H1 (cell line): ENCODE results near the gene GLIPR2. TPM values are rescaled to one million over a fixed set of nuclear protein-coding genes. Genes with fewer than 3 reads are reported as not detected.

Source experiments
- CTCF ChIA-PET: fragments of 300-600 bp; sonication (Branson Sonifier 250); formaldehyde crosslinking; loops from one replicate; lab custom pipeline; 2021; ENCODE audit not compliant: partially characterized antibody; lab: Charles Lee
- POLR2A ChIA-PET: fragments of 300-600 bp; sonication (Branson Sonifier 250); formaldehyde crosslinking; loops from one replicate; lab custom pipeline; 2021; ENCODE audit warnings: inconsistent platforms; ENCODE audit not compliant: partially characterized antibody; lab: Charles Lee
- DNase-seq, 2 experiments: peaks; one replicate each; pipeline versions ENCODE4 v3.0.0 to v3.0.0-alpha.2; 2010 to 2022; ENCODE audit warnings: low spot score in 2 of 2, low read depth in 1 of 2, mixed read lengths in 1 of 2
- FAIRE-seq: peaks from 2 replicates; lab custom pipeline; 2011; peaks lifted over from hg19 to GRCh38; lab: Jason Lieb, UNC
- H2AFZ ChIP-seq: 2 replicates; pipeline ENCODE4 v1.8.1; 2012; ENCODE audit warnings: low read length, inconsistent platforms
- H2AK5ac ChIP-seq: 2 replicates; pipeline ENCODE4 v1.6.1; 2013; ENCODE audit warnings: low read depth, low read length
- H2BK120ac ChIP-seq: replicated peaks from 2 replicates; pipeline ENCODE3; 2013; ENCODE audit warnings: low read depth, low read length, inconsistent platforms
- H2BK12ac ChIP-seq: 2 replicates; pipeline ENCODE4 v1.6.1; 2013; ENCODE audit warnings: low read depth, low read length
- H2BK15ac ChIP-seq: 2 replicates; pipeline ENCODE4 v1.6.1; 2013; ENCODE audit warnings: low read length
- H2BK20ac ChIP-seq: 2 replicates; pipeline ENCODE4 v1.6.1; 2013; ENCODE audit warnings: low read length
- H2BK5ac ChIP-seq: 2 replicates; pipeline ENCODE4 v1.6.1; 2013; ENCODE audit warnings: low read depth, low read length
- H3K14ac ChIP-seq: 2 replicates; pipeline ENCODE4 v1.6.1; 2013; ENCODE audit warnings: inconsistent platforms; ENCODE audit not compliant: insufficient read length
- H3K18ac ChIP-seq: 2 replicates; pipeline ENCODE4 v1.6.1; 2013; ENCODE audit warnings: low read length; ENCODE audit errors: extremely low read depth
- H3K23ac ChIP-seq: 2 replicates; pipeline ENCODE4 v1.6.1; 2013; ENCODE audit warnings: inconsistent platforms; ENCODE audit not compliant: insufficient read length
- H3K23me2 ChIP-seq: 2 replicates; pipeline ENCODE4 v1.6.1; 2013; ENCODE audit warnings: low read depth, low read length
- H3K27ac ChIP-seq: 2 replicates; pipeline ENCODE4 v1.6.1; 2011; ENCODE audit warnings: low read depth, low read length, inconsistent platforms
- H3K27me3 ChIP-seq, 4 experiments: replicated peaks in 1 of 4; 1 replicate in 1 of 4; 2 replicates in 3 of 4; pipeline versions ENCODE4 v1.6.1 to v1.8.1; 2011 to 2013; ENCODE audit warnings: low read length in 3 of 4, mild to moderate bottlenecking in 3 of 4, inconsistent platforms in 2 of 4, mixed read lengths in 2 of 4, moderate library complexity in 1 of 4; ENCODE audit not compliant: control insufficient read depth in 3 of 4, insufficient read depth in 3 of 4; ENCODE audit errors: extremely low read depth in 1 of 4
- H3K36me3 ChIP-seq, 4 experiments: 2 replicates each; pipeline versions ENCODE4 v1.6.1 to v1.8.1; 2011 to 2013; ENCODE audit warnings: mild to moderate bottlenecking in 4 of 4, low read length in 3 of 4, moderate library complexity in 2 of 4, control low read depth in 1 of 4, inconsistent platforms in 1 of 4; ENCODE audit not compliant: insufficient read depth in 4 of 4, control insufficient read depth in 2 of 4
- H3K4ac ChIP-seq: replicated peaks from 2 replicates; pipeline ENCODE3; 2013; ENCODE audit warnings: low read length, low read depth, mixed read lengths, inconsistent platforms; ENCODE audit not compliant: insufficient read length
- H3K4me1 ChIP-seq, 4 experiments: replicated peaks in 1 of 4; 1 replicate in 1 of 4; 2 replicates in 3 of 4; pipeline versions ENCODE4 v1.6.1 to v1.8.1; 2011 to 2013; ENCODE audit warnings: low read length in 3 of 4, inconsistent platforms in 2 of 4, mixed read lengths in 1 of 4; ENCODE audit not compliant: insufficient read depth in 4 of 4, control insufficient read depth in 3 of 4
- H3K4me2 ChIP-seq, 2 experiments: 2 replicates each; pipeline versions ENCODE4 v1.6.1 to v1.8.1; 2011 to 2013; ENCODE audit warnings: low read depth in 2 of 2, low read length in 2 of 2, control low read depth in 1 of 2, inconsistent platforms in 1 of 2, mild to moderate bottlenecking in 1 of 2; ENCODE audit not compliant: insufficient read depth in 1 of 2
- H3K4me3 ChIP-seq, 4 experiments: fragments of 200-600, 300-600 bp in 1 of 4; sonication (generic), shearing (Covaris generic), sonication (Bioruptor Twin) in 1 of 4; 2 replicates each; pipeline versions ENCODE4 v1.5.1 to v1.8.1; 2011 to 2016; ENCODE audit warnings: low read length in 4 of 4, low read depth in 3 of 4, control low read depth in 2 of 4, inconsistent platforms in 2 of 4, mild to moderate bottlenecking in 2 of 4, mixed read lengths in 1 of 4, moderate library complexity in 1 of 4; ENCODE audit not compliant: insufficient read depth in 2 of 4; ENCODE audit errors: extremely low read depth in 1 of 4
- H3K56ac ChIP-seq: replicated peaks from 2 replicates; pipeline ENCODE3; 2013; ENCODE audit warnings: low read depth, mild to moderate bottlenecking, mixed read lengths, low read length, inconsistent platforms; ENCODE audit not compliant: insufficient read length
- H3K79me1 ChIP-seq: 2 replicates; pipeline ENCODE4 v1.6.1; 2013; ENCODE audit warnings: low read depth, low read length, control low read depth
- H3K79me2 ChIP-seq, 2 experiments: 2 replicates each; pipeline versions ENCODE4 v1.6.1 to v1.8.1; 2012 to 2013; ENCODE audit warnings: low read length in 2 of 2, mild to moderate bottlenecking in 2 of 2, inconsistent platforms in 1 of 2; ENCODE audit not compliant: insufficient read depth in 2 of 2, control insufficient read depth in 1 of 2
- H3K9ac ChIP-seq, 4 experiments: replicated peaks in 1 of 4; 1 replicate in 1 of 4; 2 replicates in 3 of 4; pipeline versions ENCODE4 v1.6.1 to v1.8.1; 2011 to 2013; ENCODE audit warnings: low read depth in 3 of 4, low read length in 3 of 4, control low read depth in 2 of 4, mild to moderate bottlenecking in 2 of 4, moderate library complexity in 2 of 4, inconsistent platforms in 1 of 4; ENCODE audit errors: extremely low read depth in 1 of 4
- H3K9me3 ChIP-seq, 2 experiments: 2 replicates each; pipeline versions ENCODE4 v1.6.1 to v1.8.1; 2012 to 2013; ENCODE audit warnings: mild to moderate bottlenecking in 2 of 2, moderate library complexity in 2 of 2, control low read depth in 1 of 2, inconsistent platforms in 1 of 2, low read depth in 1 of 2, low read length in 1 of 2, mixed read lengths in 1 of 2; ENCODE audit not compliant: insufficient read depth in 2 of 2
- H4K20me1 ChIP-seq, 2 experiments: replicated peaks in 1 of 2; 2 replicates each; pipeline versions ENCODE3 to v1.8.1; 2011 to 2013; ENCODE audit warnings: inconsistent platforms in 2 of 2, low read length in 2 of 2, mild to moderate bottlenecking in 1 of 2; ENCODE audit not compliant: insufficient read depth in 2 of 2, control insufficient read depth in 1 of 2
- H4K5ac ChIP-seq: 2 replicates; pipeline ENCODE4 v1.6.1; 2013; ENCODE audit warnings: low read length, low read depth, mixed read lengths, inconsistent platforms; ENCODE audit not compliant: insufficient read length
- H4K8ac ChIP-seq: 2 replicates; pipeline ENCODE4 v1.8.0; 2013; ENCODE audit warnings: mild to moderate bottlenecking, moderate library complexity, low read length, inconsistent platforms; ENCODE audit not compliant: insufficient read depth; ENCODE audit errors: extremely low read depth
- H4K91ac ChIP-seq: replicated peaks from 2 replicates; pipeline ENCODE3; 2013; ENCODE audit warnings: low read length, mixed read lengths, inconsistent platforms; ENCODE audit not compliant: insufficient read length
- BRCA1 ChIP-seq: IDR thresholded peaks from 2 replicates; pipeline ENCODE4 v1.6.1; 2012; ENCODE audit warnings: low read depth, low read length, improper control_type of control experiment
- CTBP2 ChIP-seq: IDR thresholded peaks from 2 replicates; pipeline ENCODE4 v1.7.0; 2011; ENCODE audit warnings: borderline replicate concordance, mild to moderate bottlenecking, moderate library complexity, mixed read lengths, low read length; ENCODE audit not compliant: insufficient read depth, insufficient read length
- HDAC6 ChIP-seq: IDR thresholded peaks from one replicate; pipeline ENCODE4 v1.7.1; 2012; ENCODE audit warnings: low read depth, mild to moderate bottlenecking, inconsistent platforms, low read length, moderate library complexity
- KDM4A ChIP-seq: IDR thresholded peaks from one replicate; pipeline ENCODE4 v1.7.1; 2012; ENCODE audit warnings: low read depth, mild to moderate bottlenecking, moderate library complexity, low read length, inconsistent platforms; ENCODE audit not compliant: severe bottlenecking
- SIN3A ChIP-seq, 2 experiments: IDR thresholded peaks in 1 of 2; conservative IDR thresholded peaks in 1 of 2; 2 replicates each; pipeline ENCODE4 v1.6.1; 2011 to 2012; ENCODE audit warnings: low read length in 2 of 2, improper control_type of control experiment in 1 of 2, low read depth in 1 of 2, mild to moderate bottlenecking in 1 of 2
- SUZ12 ChIP-seq: fragments of 200-600 bp; sonication (generic); IDR thresholded peaks from 2 replicates; pipeline ENCODE4 v1.6.1; 2012; ENCODE audit warnings: mild to moderate bottlenecking, inconsistent platforms, low read length, moderate library complexity, mixed read lengths
- TAF7 ChIP-seq: optimal IDR thresholded peaks from 2 replicates; pipeline ENCODE3; 2011; ENCODE audit warnings: low read depth, mild to moderate bottlenecking, inconsistent platforms, low read length, moderate library complexity, borderline replicate concordance
- TBP ChIP-seq: IDR thresholded peaks from 2 replicates; pipeline ENCODE4 v1.6.1; 2011; ENCODE audit warnings: low read depth, low read length, improper control_type of control experiment
- TEAD4 ChIP-seq: IDR thresholded peaks from 2 replicates; pipeline ENCODE4 v1.6.1; 2012; ENCODE audit warnings: low read depth, low read length, inconsistent platforms, mixed read lengths
- WGBS, 2 experiments: shearing (Covaris generic) in 1 of 2; methylation state at CpG; one replicate each; pipeline versions ENCODE4 v1.1.6 to v1.1.7; 2013 to 2015; ENCODE audit warnings: low lambda C conversion rate in 2 of 2, mixed read lengths in 2 of 2, inconsistent platforms in 1 of 2, low coverage in 1 of 2, missing lambda C conversion rate in 1 of 2; ENCODE audit not compliant: insufficient replicate concordance in 2 of 2, insufficient coverage in 1 of 2, insufficient read length in 1 of 2; ENCODE audit errors: extremely low coverage in 1 of 2, missing lambda C conversion rate in 1 of 2; 5-methylcytosine and 5-hydroxymethylcytosine counted together
- polyA plus RNA-seq, 7 experiments: library from polyadenylated mRNA; depleted of rRNA in 3 of 7; stranded (reverse) in 5 of 7; unstranded in 2 of 7; fragments of >200 nt in 5 of 7; fragments of 200-250 nt in 2 of 7; gene quantifications; 1 replicate in 5 of 7; 2 replicates in 1 of 7; 4 replicates in 1 of 7; pipeline versions ENCODE4 v1.2.1 to v1.2.3, GENCODE V29; 2011 to 2013; ENCODE audit warnings: missing spikeins in 2 of 7, mixed read lengths in 2 of 7
- total RNA-seq: library from RNA; stranded (reverse); fragmentation: NEBNext Ultra II Directional; extraction: Animal tissue kit (Norgen Biotek cat#: 25700); gene quantifications from 2 replicates; pipeline ENCODE4 v1.2.1, GENCODE V29; 2021

The GLIPR2 gene
- total and polyA plus RNA-seq, 2 of the 8 experiments (the other 6 are each of a cell fraction or from before 2014, with no cell fraction given): 7.9 to 12.0 TPM

GRCh38 chr9:36127652-36128244, 8.8 kb upstream of the GLIPR2 start:
- Histone ChIP-seq H3K9ac (no peak overlapping the region), H4K20me1 (no peaks in the 10 kb centered on the region), H3K23me2 (no peaks in the 10 kb centered on the region), H3K4me3 (no peak overlapping the region), H4K91ac (no peak overlapping the region), H3K14ac (no peak overlapping the region), H2BK20ac (no peak overlapping the region), H2BK120ac (no peak overlapping the region), H3K4ac (no peak overlapping the region), H2BK12ac (no peak overlapping the region), H3K4me2 (no peak overlapping the region), H3K9me3 (no peaks in the 10 kb centered on the region), H2BK15ac (no peak overlapping the region), H2AK5ac (no peak overlapping the region), H3K27me3 (no peaks in the 10 kb centered on the region; a peak in 3 of 7 replicates), H2BK5ac (no peak overlapping the region), H2AFZ (no peak overlapping the region), H3K4me1 (no peaks in the 10 kb centered on the region), H3K56ac (no peak overlapping the region), H3K79me2 (no peaks in the 10 kb centered on the region), H3K36me3 (no peaks in the 10 kb centered on the region; a peak in 2 of 8 replicates), H3K23ac (no peak overlapping the region), H3K27ac (no peak overlapping the region), H3K79me1 (no peaks in the 10 kb centered on the region), H3K18ac (no peak overlapping the region), H4K5ac (no peak overlapping the region), H4K8ac (no peak overlapping the region)
- POLR2A ChIA-PET: interaction anchor here (2.6 kb wide), 1 partner anchor 36 kb away, joined by 9 read pairs; no protein-coding TSS in a partner anchor
- DNase-seq (no peak), FAIRE-seq (no peak)
- WGBS, 2 experiments: 92% methylated on average over 5 of the region's 5 CpGs; no CpG with 5 or more reads in 1 of the 2 experiments
- TF ChIP-seq BRCA1 (no peak), TEAD4 (no peak), KDM4A (no peak), CTBP2 (no peak), SIN3A (conservative IDR thresholded peaks at IDR 0.05 in 1 of 2, IDR thresholded peaks at IDR 0.05 in 1 of 2; ENCODE audit: low read depth in 1 of 2, low read length in 2 of 2) (no peak), TAF7 (no peak), TBP (no peak), HDAC6 (no peak), SUZ12 (no peak)
- CTCF ChIA-PET: interaction anchor here (0.7 to 4.7 kb wide), 3 partner anchors 17 to 26 kb away, joined by 3 to 23 read pairs (median 4); no protein-coding TSS in a partner anchor
